Stimulated activated CD4-positive, alpha-beta T cell treated with anti-CD3 and anti-CD28 coated beads, Interleukin-2, amount 100 ng/mL, for 24 hours (primary cell): ENCODE data around the gene ABI2.
"Not testable (repeated sequence)": the region's sequence is repeated elsewhere in the genome, so short reads cannot be mapped to it uniquely, and the experiment has no call there.

Experiments used
- DNase-seq, 2 donors: peaks; one replicate each; pipeline ENCODE4 v3.0.0-alpha.2; 2020

ABI2 gene

DNA sequence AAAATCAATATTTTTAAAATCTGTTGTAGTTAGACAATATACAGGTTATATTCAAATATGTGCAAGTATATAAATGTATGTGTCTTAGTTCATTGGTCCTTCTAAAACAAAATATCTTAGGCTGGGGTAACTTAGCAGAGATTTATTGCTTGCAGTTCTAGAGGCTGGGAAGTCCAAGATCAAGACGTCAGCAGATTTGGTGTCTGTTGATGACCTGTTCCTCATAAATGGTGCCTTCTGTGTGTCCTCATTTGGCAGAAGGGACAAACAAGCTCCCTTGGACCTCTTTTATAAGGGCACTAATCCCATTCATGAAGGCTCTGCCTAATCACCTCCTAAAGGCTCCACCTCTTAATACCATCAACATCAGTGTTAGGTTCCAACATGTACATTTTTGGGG lies 31.3 kb downstream of the ABI2 start:
- no peak for DNase-seq

DNA sequence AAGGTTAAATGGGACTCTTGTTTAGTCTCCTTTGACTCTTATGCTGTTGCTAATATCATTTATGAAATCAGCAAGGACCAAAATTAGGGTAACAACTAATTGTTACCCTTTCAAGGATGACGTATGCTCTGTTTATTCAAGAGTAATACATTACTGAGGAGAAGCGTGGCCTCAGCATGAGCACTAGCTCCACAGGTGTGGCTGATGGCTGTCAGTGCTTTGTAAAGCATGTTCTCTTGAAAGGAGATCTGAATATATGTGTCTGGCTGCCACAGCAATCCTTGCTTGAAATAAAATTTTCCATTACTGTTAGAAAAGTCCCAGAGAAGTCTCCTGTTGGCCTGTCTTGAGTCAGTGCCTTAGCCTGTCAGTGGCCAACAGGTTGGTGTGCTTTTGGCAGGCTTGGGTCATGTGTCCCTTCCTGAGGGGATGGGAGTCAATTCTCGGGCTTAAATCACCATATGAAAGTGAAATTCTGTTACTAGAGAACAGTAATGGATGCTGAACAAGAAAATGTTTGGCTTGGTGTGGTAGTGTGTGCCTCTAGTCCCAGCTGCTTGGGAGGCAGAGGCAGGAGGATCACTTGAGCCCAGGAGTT lies 32.7 kb downstream of the ABI2 start:
- DNase-seq: no peak

DNA sequence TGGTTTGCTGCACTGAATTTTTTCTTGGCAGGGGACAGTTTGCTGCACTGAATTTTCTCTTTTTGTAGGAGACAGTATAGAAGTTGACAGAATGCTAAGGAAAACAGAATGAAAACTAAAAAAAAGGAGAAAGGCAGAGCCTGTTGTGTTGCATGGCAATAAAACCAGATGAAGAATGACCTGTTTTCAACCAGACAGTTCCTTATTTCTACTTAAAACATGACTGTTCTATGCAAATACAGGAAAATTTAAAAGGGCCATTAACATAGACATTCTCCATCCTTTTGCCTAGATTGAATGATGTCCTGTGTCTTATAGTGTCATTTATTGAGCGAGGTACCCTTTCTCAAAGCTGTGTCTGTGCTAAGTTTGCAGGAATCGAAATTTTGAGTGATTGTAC lies 33.3 kb downstream of the ABI2 start:
- DNase-seq: no peak

DNA sequence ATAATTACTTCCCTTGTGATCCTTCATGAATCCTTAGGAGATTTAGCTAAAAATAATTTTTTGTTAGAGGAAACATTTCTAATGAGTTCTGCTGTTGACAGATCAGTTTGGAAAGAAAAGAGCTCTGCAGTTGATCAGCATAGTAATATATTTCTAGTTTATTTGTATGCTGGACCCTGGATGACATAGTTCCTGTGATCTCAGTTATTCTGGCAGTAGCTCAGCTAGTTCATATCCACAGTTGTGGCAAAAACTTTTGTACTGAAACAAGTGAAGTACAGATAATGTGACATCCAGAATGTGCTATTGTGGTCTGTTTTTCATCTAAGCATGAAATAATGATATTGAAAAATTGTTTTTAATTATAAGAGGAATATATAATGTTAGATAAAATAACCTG lies 33.7 kb downstream of the ABI2 start:
- DNase-seq: no peak

DNA sequence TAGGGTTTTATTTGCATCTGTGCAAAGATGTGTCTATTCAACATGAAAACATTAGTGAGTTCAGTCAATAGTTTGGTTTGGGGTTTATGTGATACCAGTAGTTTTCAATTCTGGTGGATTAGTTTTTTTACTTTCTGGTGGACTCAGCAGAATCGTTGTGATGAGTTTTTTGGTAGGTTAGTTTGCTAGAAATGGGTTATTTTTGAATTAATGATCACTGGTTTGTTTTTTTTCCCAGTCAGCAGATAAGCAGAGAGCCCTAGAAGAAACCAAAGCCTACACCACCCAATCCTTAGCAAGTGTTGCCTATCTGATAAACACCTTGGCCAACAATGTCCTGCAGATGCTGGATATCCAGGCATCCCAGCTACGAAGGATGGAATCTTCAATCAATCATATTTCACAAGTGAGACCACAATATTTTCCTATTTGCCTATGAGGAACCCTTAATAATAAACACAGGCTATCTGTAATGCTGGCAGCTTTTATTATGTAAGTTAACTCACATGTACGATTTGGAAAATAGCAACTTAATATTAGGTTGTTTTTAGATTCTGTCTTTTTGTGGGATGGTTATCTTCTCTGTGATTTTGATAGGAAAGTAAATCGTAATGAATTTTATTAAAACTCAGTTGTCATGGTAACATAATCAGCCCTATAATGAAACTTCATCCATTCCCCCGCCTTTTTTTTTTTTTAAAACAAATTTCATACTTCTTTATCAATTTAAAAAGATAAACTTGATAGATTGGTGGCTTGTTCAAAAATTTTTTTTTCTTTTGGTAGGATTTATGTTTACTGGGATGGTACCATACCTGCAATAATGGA lies 38.7 kb downstream of the ABI2 start:
- no peak for DNase-seq

DNA sequence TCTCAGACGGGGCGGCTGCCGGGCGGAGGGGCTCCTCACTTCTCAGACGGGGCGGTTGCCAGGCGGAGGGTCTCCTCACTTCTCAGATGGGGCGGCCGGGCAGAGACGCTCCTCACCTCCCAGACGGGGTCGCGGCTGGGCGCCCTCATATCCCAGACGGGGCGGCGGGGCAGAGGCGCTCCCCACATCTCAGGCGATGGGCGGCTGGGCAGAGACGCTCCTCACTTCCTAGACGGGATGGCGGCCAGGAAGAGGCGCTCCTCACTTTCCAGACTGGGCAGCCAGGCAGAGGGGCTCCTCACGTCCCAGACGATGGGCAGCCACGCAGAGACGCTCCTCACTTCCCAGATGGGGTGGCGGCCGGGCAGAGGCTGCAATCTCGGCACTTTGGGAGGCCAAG lies 44.5 kb downstream of the ABI2 start:
- DNase-seq: not testable (repeated sequence)

DNA sequence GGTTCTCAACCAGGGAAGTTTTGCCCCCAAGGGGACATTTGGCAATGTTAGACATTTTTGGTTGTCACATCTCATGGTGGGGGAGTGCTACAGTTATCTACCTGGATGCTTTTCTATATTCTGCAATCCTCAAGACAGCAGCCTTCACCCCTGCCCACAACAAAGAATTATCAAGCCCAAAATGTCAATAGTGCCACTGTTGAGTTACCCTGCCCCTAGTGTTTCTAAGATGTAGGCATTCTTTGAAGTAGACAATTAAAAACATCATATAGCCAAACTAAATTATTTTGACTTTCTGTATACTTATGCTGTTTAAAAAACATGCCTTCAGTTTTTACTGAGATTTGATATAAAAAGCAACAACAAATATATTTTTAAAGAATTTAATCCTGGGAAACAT lies 48.0 kb downstream of the ABI2 start:
- DNase-seq: no peak

DNA sequence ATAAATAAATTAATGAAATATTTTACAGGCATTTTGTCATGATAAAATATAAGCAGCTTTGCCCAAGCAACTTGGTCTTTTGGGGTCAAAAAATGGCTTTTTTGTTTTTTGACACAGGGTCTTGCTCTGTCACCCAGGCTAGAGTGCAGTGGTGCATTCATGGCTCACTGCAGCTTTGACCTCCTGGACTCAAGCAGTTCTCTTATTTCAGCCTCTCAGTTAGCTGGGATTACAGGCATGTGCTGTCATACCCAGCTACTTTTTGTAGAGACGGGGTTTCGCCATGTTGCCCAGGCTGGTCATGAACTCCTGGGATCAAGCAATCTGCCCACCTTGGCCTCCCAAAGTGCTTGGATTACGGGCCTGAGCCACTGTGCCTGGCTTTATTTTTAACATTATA lies 51.0 kb downstream of the ABI2 start:
- DNase-seq: no peak

DNA sequence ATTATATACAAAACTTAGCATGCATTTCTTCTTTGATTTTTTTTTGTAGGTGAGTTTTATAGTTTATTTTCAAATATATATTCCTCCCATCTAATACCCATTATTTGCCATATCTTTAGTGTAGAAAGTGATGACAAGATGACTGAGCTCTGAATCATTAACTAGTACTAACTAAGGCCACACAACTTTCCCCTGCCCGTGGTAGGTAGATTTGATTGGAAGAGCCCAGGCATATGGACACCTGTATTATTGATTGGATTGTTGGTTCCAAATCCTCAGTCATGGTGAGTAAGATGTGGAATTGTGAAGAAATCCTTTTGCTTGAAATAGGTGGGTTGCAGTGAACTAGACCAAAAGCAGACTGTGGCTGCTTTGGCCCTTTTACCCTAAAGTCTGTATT lies 54.8 kb downstream of the ABI2 start:
- no peak for DNase-seq

DNA sequence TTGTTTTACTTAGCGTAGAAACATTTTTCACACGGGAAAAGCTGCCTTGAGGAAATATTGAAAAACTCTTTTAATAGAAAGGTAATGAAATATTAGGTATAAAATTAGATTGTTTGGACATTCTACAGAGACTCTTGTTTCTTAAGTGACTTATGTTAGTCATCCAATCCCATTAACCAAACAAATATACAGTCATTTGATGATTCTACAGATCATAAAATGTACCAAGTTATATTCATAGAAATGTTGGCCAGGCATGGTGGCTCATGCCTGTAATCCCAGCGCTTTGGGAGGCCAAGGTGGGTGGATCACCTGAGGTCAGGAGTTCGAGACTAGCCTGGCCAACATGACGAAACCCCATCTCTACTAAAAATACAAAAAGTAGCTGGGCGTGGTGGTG lies 60.0 kb downstream of the ABI2 start:
- not testable (repeated sequence) for DNase-seq

DNA sequence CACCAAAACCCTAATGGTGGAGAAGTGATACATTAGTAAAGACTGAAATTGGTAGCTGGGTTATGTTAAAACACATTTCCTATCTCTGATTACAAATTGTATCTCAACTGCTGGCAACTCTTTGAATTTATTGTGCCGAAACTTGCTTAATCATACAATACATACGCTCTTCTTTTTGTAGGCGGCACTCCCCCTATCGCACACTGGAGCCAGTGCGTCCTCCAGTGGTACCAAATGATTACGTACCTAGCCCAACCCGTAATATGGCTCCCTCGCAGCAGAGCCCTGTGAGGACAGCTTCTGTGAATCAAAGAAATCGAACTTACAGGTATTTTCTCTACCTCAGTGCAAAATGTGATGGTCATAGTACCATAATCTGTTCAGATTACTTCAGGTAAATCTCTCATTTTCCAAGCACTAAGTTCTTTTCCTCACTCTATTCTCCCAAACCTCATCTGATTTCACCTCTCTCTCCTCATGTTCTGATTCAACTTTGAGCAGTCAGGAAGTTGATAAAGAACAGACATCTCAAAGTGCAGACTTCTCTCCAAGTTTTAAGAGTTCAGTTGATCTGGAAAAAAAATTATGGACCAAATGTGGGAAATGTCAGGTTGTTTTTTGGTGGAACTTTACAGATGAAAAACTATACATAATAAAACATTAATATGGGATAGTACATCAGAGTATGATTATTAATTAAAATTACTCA lies 66.5 kb downstream of the ABI2 start:
- DNase-seq: no peak

DNA sequence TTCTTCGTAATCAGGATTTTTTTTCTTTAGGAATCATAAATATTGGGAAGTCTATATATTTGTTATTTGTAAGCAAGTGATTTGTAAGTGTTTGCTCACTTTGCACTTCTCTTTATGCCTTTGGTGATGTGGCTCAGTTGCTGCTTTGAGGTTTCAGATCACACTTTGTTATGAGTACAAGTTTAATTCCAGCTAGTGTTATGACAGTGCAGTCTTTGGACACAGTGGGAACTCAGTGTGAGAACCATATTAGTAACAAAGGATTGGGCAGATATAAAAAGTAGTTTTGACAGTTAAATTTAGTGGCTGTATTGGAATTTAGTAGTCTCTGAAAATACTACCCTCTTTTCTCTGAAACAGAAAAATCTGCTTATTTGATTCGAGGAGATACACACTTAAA lies 67.7 kb downstream of the ABI2 start:
- DNase-seq: no peak

DNA sequence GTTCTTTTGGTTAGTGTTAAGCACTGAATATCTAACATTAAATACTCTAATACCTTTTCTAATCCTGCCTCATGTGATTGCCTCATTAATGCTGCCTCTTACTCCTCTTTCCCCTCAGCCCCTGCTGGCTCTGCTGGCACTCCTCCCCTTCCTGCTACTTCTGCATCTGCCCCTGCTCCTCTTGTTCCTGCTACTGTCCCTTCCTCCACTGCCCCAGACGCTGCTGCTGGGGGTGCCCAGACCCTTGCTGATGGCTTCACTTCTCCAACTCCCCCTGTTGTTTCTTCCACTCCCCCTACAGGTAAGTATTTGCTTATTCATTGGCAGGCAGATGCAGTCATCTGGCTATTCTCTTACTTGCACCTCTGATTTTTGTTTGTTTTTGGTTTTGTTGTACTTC lies 68.5 kb downstream of the ABI2 start:
- DNase-seq: no peak

DNA sequence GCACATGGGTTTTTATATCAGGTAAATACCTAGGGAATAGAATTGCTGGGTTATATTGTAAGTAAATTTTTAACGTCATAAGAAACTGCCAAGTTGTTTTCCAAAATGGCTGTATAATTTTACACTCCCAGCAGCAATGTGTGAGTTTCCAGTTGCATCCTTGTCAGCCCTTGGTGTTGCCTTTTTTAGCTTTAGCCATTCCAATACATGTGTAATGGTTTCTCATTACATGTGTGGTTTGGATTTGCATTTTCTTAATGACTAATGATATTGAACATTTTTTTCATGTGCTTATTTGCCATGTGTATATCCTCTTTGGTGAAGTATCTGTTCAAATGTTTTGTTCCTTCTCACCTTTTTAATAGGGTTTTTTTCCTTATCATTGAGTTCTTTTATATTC lies 70.8 kb downstream of the ABI2 start:
- no peak for DNase-seq

DNA sequence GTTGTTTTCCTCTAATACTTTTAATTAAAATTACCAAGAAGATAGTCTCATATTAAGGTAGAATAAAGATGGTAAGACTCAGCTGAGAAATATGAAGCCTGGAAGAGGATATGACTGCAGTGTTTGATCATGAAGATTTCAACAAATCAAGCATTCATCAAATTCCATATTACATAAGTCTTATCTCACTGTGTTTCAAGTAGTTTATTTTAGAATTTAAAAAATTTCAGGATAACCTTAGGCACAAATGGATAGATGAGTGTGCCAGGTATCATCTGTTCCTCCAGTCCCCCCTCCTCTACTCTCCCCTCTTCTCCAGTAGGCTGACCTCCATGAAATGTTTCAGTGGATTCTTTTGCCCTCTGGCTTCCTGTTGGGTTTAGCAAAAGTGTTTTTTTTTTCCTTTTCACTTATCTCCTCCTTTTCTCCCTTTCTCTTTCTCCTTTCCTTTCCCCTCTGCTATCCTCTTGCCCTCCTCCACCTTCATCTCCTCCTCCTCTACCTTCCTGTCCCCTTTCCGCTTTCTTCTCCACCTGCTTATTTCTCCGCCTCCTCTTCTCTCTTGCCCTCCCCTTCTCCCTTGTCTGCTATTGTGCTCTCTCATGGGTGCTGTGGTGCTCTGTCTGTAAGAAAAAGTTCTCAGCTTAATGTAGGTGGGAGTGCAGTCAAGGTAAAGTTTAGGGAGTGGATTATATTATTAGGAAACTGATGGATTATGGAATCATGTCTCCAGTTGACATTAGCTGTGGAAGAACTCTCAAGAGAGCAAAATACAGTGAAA lies 72.8 kb downstream of the ABI2 start:
- no peak for DNase-seq

DNA sequence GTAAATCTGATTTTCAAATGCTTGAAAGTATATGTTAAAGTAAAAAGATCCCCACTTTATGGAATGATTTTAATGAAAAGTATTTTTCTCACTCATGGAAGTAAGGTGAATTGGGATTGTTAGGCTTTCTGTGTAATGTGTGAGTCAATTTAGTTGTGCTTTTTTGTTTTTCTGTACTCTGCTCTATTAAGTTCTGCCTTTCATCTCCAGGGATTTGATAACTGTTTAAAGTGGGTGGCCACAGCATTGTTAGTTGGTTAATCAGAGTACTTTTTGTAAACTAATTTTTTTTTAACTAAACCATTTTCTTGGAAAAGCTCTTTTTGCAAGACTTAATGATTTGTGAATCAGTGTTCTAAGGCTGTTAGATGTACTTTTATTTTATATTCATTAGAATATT lies 76.8 kb downstream of the ABI2 start:
- DNase-seq: no peak

DNA sequence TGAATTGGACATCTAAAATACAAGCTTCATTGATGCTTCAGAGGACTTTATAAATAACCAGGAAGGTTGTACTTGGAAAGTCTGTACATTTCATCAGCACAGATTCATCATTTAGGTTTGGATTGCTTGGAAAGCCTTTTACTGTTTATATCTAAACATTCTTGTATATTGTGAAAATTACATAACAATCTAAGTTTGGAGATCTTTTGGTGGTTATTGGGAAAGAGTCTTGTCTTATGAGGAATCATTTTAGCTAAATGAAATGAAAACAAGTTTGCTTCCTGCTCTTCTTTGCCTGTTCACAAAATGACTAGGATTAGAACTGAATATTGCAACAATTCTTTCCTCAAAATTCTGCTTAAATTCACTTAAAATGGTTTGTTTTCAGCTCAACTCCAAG lies 79.3 kb downstream of the ABI2 start:
- no peak for DNase-seq

DNA sequence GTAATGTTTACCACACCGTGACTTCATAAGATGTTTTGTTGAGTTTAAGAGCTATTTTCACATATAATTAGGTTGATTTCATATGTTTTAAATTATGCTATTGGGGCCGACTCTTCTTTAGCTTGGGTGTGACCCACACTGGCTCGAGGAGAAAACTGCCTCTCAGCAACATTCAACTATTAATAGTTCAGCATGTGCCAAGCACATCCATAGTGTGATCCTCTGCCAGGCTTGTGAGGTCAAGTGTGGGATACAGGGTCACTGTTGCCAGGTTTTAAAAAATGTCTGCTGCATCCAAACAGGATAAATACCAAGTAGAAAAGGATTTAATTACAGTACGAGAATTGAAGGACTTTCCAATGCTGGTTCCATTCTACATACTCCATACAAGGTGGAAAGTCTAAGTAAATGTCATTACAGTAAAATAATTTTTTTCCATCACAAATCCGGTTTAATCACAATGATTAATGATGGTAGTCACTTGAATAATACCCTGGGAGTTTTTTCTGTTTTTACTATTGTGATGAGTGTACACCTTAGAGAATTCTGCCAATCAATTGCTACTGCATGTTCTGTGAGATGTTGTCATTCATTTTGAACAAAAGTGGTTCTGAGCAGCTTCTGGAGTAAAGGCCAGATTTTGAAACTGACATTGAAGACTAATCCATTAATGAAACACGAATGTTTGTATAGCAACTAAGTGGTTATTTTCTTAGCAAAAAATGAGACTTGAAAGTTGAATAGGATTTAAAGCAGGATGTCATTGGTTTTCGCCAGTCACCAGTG lies 84.5 kb downstream of the ABI2 start:
- no peak for DNase-seq

DNA sequence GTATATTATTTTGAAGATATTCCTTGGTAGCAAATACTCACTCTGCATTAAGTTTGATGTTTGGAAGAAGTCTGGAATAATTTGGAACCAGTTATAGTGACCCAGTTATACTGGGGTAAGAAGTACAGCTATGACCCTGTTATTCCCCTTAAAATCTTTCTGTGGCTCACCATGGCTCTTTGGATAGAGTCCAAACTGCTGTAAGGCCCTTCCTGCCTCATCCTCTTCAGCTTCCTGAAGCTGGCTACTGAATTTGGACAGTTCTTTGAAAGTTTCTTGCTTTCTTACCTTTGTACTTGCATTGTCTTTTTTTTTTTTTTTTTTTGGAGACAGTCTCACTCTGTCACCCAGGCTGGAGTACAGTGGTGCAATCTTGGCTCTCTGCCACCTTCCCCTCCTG lies 85.6 kb downstream of the ABI2 start:
- DNase-seq: no peak

DNA sequence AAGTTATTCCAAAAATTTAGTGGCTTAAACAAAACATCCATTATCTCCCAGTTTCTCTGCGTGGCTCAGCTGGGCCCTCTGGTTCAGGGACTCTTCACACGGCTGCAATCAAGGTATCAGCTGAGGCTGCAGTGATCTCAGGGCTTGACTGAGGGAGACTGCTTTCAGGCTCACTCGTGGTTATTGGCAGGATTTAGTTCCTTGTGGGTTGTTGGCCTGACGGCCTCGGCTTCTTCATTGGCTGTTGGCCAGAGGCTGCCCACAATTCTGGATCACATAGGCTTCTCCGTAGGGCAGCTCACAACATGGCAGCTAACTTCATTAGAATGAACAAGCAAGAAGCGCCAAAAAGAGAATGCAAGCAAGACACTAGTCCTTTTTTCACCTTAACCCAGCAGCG lies 90.1 kb downstream of the ABI2 start:
- DNase-seq: no peak

DNA sequence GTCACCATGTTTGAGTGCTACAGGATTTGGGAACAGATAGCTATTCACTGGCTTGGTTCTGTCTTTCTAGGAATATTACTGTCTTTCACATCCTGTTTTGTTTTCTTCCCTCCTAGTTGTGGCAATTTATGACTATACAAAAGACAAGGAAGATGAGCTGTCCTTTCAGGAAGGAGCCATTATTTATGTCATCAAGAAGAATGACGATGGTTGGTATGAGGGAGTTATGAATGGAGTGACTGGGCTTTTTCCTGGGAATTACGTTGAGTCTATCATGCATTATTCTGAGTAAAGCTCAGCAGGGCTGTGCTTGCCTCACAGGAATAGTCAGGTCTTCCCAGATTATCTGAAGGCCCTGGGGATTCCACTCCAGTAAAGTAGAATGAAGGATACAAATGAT lies 98.9 kb downstream of the ABI2 start:
- no peak for DNase-seq

DNA sequence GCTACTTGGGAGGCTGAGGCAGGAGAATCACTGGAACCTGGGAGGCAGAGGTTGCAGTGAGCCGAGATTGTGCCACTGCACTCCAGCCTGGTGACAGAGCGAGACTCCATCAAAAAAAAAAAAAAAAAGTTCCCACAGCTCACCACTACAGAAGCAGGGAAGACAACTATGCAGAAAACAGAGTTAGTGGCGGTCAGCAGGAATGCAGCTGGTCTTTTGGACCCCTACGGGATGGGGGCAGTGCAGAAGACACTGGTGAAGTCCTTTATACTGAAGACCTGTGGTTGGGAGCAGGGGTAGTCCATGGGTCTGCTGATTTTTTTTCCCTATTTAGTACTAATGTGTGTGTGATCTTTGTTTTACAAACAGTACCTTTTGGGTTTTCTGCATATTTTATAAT lies 101.4 kb downstream of the ABI2 start:
- not testable (repeated sequence) for DNase-seq
